Measurements from ENCODE around the gene SP9. TPM values are rescaled to one million over a fixed set of nuclear protein-coding genes. Genes with fewer than 3 reads are reported as not detected.
A peak's percentile ranks its signal among the peaks of the same experiment; 100 is the strongest.
"Not testable (repeated sequence)": the region's sequence is repeated elsewhere in the genome, so short reads cannot be mapped to it uniquely, and the experiment has no call there.

Gene SP9
- total RNA-seq, 2 donors from 2014 or later = not detected

DNA sequence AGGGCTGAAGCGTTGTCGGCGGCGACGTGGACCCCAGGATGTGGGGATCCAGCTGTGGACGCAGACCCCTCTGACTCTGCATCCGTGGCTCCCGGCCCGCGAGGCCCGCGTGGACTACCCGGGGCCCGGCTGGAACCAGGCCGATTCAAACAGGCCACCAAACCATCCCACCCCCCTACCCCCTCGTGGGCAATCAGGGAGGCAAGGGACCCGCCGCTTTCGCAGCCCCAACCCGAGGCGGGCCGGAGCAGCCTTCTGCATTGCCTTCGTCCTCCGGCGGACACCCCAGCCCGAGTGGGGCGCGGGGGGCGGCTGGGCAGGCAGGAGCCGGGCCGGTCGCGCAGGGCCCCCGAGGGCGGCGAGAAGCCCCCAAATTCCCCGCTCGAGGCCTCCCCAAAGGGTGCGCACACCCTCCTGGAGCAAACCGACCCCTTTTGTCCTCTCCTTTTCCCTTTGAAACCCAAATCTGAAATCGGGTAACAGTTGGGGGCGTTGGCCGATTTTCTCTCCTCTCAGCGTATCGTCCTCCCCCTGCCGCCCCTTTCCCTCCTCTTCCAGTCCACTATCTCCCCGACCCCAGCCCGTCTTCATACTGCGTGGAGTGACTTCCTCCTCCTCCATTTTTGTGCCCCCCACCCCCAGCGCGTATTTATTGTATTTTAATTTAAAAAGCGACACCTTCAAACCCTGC, 7.4 kb downstream of the SP9 start:
- peak; percentile 22 to 32 for ATAC-seq
- no peak for DNase-seq
- intact Hi-C loops (cut with DNase I) = loop anchor here (5.0 to 10.0 kb wide), 4 partner anchors 185 to 940 kb away; no protein-coding TSS in a partner anchor

DNA sequence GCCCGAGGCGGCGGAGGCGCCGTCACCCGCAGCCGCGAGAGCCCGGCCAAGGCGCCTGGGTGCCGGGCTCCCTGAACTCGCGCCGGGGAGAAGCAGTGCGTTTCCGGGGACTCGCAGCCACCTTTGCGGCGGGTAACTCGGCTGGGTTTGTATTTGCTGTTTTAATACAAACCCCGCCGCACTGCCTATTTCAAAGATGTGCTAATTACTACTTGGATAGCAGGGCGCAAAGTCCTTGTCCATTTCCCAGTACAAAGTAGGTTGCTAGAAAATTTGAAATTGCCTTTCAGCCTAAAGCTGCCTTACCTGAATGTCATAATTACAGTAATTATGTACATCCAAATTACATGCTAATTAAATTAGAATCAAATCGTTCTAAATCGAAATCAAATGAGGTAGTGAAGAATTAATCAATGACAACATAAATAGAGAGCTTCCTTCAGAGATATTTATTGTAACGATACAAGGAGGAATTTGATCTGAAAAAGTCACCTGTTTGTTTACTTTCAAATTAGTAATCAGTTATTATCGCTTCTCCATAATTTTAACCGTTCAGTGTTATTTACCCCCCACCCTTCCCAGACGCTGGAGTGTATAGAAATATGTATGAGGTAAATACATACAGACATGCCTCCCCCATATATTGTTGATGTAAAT, 8.1 kb downstream of the SP9 start:
- no peak for DNase-seq
- intact Hi-C loops (cut with DNase I) = loop anchor here (5.0 to 10.0 kb wide), 4 partner anchors 186 to 941 kb away; no protein-coding TSS in a partner anchor
- ATAC-seq = no peak

DNA sequence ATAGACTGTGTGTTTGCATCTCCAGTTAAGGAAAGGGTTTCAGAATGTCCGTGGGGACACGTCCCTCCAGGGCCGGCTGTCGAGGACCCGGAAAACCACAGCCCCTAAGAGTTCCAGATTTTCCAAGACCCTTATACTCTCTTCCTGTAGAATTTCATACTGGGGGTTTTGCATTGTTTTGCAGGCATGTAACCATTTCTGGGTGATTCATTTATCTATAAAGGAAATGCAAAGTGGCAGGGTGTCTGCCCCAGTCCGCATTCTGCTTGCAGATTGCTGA, 8.5 kb downstream of the SP9 start:
- no peak for DNase-seq
- intact Hi-C loops (cut with DNase I) = loop anchor here (5.0 to 10.0 kb wide), 4 partner anchors 186 to 941 kb away; no protein-coding TSS in a partner anchor
- ATAC-seq = no peak

- DNase-seq (no peak), ATAC-seq (no peak)
- intact Hi-C loops (cut with DNase I) = loop anchor here (5.0 to 10.0 kb wide), 4 partner anchors 187 to 942 kb away; no protein-coding TSS in a partner anchor
Observed at GRCh38 chr2:174343623-174344455, 9.1 kb downstream of the SP9 start.

- ATAC-seq = no peak
- intact Hi-C loops (cut with DNase I) = loop anchor here (5.0 to 10.0 kb wide), 4 partner anchors 188 to 943 kb away; no protein-coding TSS in a partner anchor
- no peak for DNase-seq
Observed at GRCh38 chr2:174344716-174345461, 10.1 kb downstream of the SP9 start.

GRCh38 chr2:174350018-174350417, 15.3 kb downstream of the SP9 start:
- ATAC-seq (peak in 1 of 2 donors; percentile 49), DNase-seq (no peak)
- intact Hi-C loops (cut with DNase I) = no loop called here

GRCh38 chr2:174350593-174351181, 15.9 kb downstream of the SP9 start:
- ATAC-seq (peak in 1 of 2 donors; percentile 82), DNase-seq (no peak)
- intact Hi-C loops (cut with DNase I) = no loop called here

GRCh38 chr2:174353004-174353403, 18.2 kb downstream of the SP9 start:
- ATAC-seq (no peak), DNase-seq (no peak)
- intact Hi-C loops (cut with DNase I) = no loop called here

GRCh38 chr2:174356347-174356746, 21.6 kb downstream of the SP9 start:
- DNase-seq = no peak
- intact Hi-C loops (cut with DNase I) = no loop called here
- ATAC-seq = no peak

DNA sequence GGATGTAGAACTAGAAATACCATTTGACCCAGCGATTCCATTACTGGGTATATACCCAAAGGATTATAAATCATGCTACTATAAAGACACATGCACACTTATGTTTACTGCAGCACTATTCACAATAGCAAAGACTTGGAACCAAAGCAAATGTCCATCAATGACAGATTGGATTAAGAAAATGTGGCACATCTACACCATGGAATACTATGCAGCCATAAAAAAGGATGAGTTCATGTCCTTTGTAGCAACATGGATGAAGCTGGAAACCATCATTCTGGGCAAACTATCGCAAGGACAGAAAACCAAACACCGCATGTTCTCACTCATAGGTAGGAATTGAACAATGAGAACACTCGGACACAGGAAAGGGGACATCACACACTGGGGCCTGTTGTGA, 24.9 kb downstream of the SP9 start:
- DNase-seq; ATAC-seq; intact Hi-C loops (cut with DNase I): not testable (repeated sequence)

GRCh38 chr2:174362949-174363348, 28.2 kb downstream of the SP9 start:
- no peak for ATAC-seq
- DNase-seq = no peak
- intact Hi-C loops (cut with DNase I) = no loop called here

GRCh38 chr2:174363492-174364225, 28.9 kb downstream of the SP9 start:
- DNase-seq; ATAC-seq; intact Hi-C loops (cut with DNase I): not testable (repeated sequence)

DNA sequence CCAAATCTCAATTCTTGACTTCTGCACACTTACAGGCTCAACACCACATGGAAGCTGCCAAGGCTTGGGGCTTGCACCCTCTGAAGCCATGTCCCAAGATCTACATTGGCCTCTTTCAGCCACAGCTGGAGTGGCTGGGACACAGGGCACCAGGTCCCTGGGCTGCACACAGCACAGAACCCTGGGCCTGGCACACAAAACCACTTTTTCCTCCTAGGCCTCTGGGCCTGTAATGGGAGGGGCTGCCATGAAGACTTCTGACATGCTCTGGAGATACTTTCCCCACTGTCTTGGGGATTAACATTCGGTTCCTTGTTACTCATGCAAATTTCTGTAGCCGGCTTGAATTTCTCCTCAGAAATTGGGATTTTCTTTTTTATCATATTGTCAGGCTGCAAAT, 29.9 kb downstream of the SP9 start:
- intact Hi-C loops (cut with DNase I) = no loop called here
- ATAC-seq (no peak), DNase-seq (no peak)

GRCh38 chr2:174365571-174365970, 30.8 kb downstream of the SP9 start:
- no peak for ATAC-seq
- no peak for DNase-seq
- intact Hi-C loops (cut with DNase I) = no loop called here

DNA sequence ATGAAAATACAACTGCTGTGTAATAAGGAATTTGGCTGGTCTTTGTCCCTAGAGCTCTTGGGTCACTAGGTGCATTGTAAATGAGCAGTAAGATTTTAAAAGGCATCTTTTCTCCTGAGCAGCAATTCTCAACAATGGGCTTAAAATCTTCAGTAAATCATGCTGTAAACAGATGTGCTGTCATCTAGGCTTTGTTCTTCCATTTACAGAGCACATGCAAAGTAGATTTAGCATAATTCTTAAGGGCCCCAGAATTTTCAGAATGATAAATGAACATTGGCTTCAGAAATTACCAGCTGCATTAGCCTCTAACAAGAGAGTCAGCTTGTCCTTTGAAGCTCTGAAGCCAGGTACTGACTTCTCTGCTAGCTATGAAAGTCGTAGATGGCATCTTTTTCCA, 33.9 kb downstream of the SP9 start:
- no peak for DNase-seq
- intact Hi-C loops (cut with DNase I) = no loop called here
- no peak for ATAC-seq

GRCh38 chr2:174376967-174377366, 42.2 kb downstream of the SP9 start:
- no peak for DNase-seq
- ATAC-seq = no peak
- intact Hi-C loops (cut with DNase I) = no loop called here

- DNase-seq (no peak), ATAC-seq (no peak)
- intact Hi-C loops (cut with DNase I) = no loop called here
Observed at GRCh38 chr2:174383796-174384195, 49.0 kb downstream of the SP9 start.

DNA sequence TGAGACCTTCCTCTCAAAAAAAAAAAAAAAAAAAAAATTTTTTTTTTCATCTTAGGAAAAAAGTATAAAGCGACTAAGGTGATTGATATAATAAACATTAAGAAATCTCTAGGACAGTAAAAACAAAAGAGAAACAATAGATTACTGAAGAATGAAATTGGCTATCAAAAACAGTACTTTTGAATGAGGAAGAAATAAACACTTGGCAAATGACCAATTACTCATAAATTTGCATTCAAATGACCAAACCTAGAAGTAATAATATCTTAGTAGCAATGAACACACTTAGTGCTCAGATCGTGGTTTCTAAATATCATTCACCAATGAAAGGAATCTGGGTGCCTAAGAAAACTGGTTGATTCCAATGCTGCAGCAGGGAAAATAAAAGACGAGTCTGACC, 50.4 kb downstream of the SP9 start:
- intact Hi-C loops (cut with DNase I) = no loop called here
- ATAC-seq (no peak), DNase-seq (no peak)

Data from left cardiac atrium (tissue), 4 donors.